Liver (tissue), 9 donors: ENCODE results near the gene DNALI1. TPM values are rescaled to one million over a fixed set of nuclear protein-coding genes. Genes with fewer than 3 reads are reported as not detected.
A peak's percentile ranks its signal among the peaks of the same experiment; 100 is the strongest.
"Not testable (repeated sequence)": the region's sequence is repeated elsewhere in the genome, so short reads cannot be mapped to it uniquely, and the experiment has no call there.

Experiments
- DNase-seq: peaks from one replicate; pipeline ENCODE4 v3.0.0-alpha.2; 2017; ENCODE audit warnings: low spot score
- H3K27ac ChIP-seq, 2 donors: one replicate each; pipeline ENCODE4 v1.7.0; 2013; ENCODE audit warnings: inconsistent platforms in 2 of 2, low read length in 2 of 2, control low read depth in 1 of 2, low read depth in 1 of 2, mild to moderate bottlenecking in 1 of 2
- H3K27me3 ChIP-seq, 4 donors: one replicate each; pipeline versions ENCODE4 v1.6.1 to v1.7.0; 2013; ENCODE audit warnings: low read length in 3 of 4, inconsistent platforms in 1 of 4, mild to moderate bottlenecking in 1 of 4, moderate library complexity in 1 of 4; ENCODE audit not compliant: control insufficient read depth in 4 of 4, insufficient read depth in 4 of 4
- H3K36me3 ChIP-seq, 4 donors: one replicate each; pipeline versions ENCODE4 v1.6.1 to v1.7.0; 2013; ENCODE audit warnings: low read length in 3 of 4, mild to moderate bottlenecking in 3 of 4, low read depth in 1 of 4, moderate library complexity in 1 of 4; ENCODE audit not compliant: control insufficient read depth in 4 of 4, insufficient read depth in 3 of 4
- H3K4me1 ChIP-seq, 4 donors: one replicate each; pipeline versions ENCODE4 v1.6.1 to v1.7.0; 2013; ENCODE audit warnings: low read length in 3 of 4, mild to moderate bottlenecking in 3 of 4, moderate library complexity in 1 of 4; ENCODE audit not compliant: control insufficient read depth in 4 of 4, insufficient read depth in 4 of 4
- H3K4me3 ChIP-seq, 3 donors: one replicate each; pipeline versions ENCODE4 v1.6.1 to v1.7.0; 2013; ENCODE audit warnings: low read length in 3 of 3, control low read depth in 1 of 3, low read depth in 1 of 3, mild to moderate bottlenecking in 1 of 3
- H3K9ac ChIP-seq, 2 donors: one replicate each; pipeline ENCODE4 v1.7.0; 2013; ENCODE audit warnings: low read length in 2 of 2, mild to moderate bottlenecking in 2 of 2, moderate library complexity in 2 of 2, control low read depth in 1 of 2, low read depth in 1 of 2
- H3K9me3 ChIP-seq, 4 donors: one replicate each; pipeline versions ENCODE4 v1.6.1 to v1.7.0; 2013; ENCODE audit warnings: low read length in 3 of 4; ENCODE audit not compliant: control insufficient read depth in 4 of 4
- ATF3 ChIP-seq: IDR thresholded peaks from 2 replicates; pipeline ENCODE4 v1.6.1; 2016; ENCODE audit warnings: antibody characterized with exemption
- EGR1 ChIP-seq, 2 donors: IDR thresholded peaks; 2 replicates each; pipeline ENCODE4 v1.6.1; 2016 to 2018; ENCODE audit warnings: antibody characterized with exemption in 2 of 2, low read depth in 2 of 2
- FOXA1 ChIP-seq: IDR thresholded peaks from 2 replicates; pipeline ENCODE4 v1.6.1; 2016; ENCODE audit warnings: antibody characterized with exemption
- FOXA2 ChIP-seq: IDR thresholded peaks from 2 replicates; pipeline ENCODE4 v1.6.1; 2016; ENCODE audit warnings: antibody characterized with exemption
- GABPA ChIP-seq, 2 donors: IDR thresholded peaks in 1 of 2; conservative IDR thresholded peaks in 1 of 2; 2 replicates each; pipeline ENCODE4 v1.6.1; 2016; ENCODE audit warnings: antibody characterized with exemption in 2 of 2, mild to moderate bottlenecking in 1 of 2, moderate library complexity in 1 of 2
- HNF4A ChIP-seq, 2 donors: conservative IDR thresholded peaks; 2 replicates each; pipeline ENCODE4 v1.6.1; 2016; ENCODE audit warnings: antibody characterized with exemption in 2 of 2, mild to moderate bottlenecking in 2 of 2
- HNF4G ChIP-seq: IDR thresholded peaks from 2 replicates; pipeline ENCODE4 v1.6.1; 2016; ENCODE audit warnings: antibody characterized with exemption
- JUND ChIP-seq, 2 donors: IDR thresholded peaks; 2 replicates each; pipeline ENCODE4 v1.6.1; 2016; ENCODE audit warnings: antibody characterized with exemption in 2 of 2
- NR2F2 ChIP-seq: IDR thresholded peaks from 2 replicates; pipeline ENCODE4 v1.6.1; 2016; ENCODE audit warnings: antibody characterized with exemption
- RAD21 ChIP-seq, 2 donors: IDR thresholded peaks; 2 replicates each; pipeline ENCODE4 v1.6.1; 2016; ENCODE audit warnings: antibody characterized with exemption in 2 of 2, mild to moderate bottlenecking in 2 of 2
- REST ChIP-seq: IDR thresholded peaks from 2 replicates; pipeline ENCODE4 v1.6.1; 2016; ENCODE audit warnings: antibody characterized with exemption, mild to moderate bottlenecking
- RXRA ChIP-seq, 2 donors: IDR thresholded peaks; 2 replicates each; pipeline ENCODE4 v1.6.1; 2017 to 2018; ENCODE audit warnings: antibody characterized with exemption in 2 of 2, mild to moderate bottlenecking in 1 of 2
- SP1 ChIP-seq: IDR thresholded peaks from 2 replicates; pipeline ENCODE4 v1.6.1; 2018; ENCODE audit warnings: antibody characterized with exemption, mild to moderate bottlenecking
- TAF1 ChIP-seq: conservative IDR thresholded peaks from 2 replicates; pipeline ENCODE4 v1.6.1; 2016; ENCODE audit warnings: antibody characterized with exemption, mild to moderate bottlenecking
- YY1 ChIP-seq: IDR thresholded peaks from 2 replicates; pipeline ENCODE4 v1.6.1; 2016; ENCODE audit warnings: antibody characterized with exemption, mild to moderate bottlenecking
- ZBTB33 ChIP-seq: IDR thresholded peaks from 2 replicates; pipeline ENCODE4 v1.6.1; 2016; ENCODE audit warnings: antibody characterized with exemption
- WGBS: extraction: QIAGEN DNeasy Blood & Tissue Kit; methylation state at CpG from one replicate; pipeline ENCODE4 v1.1.7; 2013; 5-methylcytosine and 5-hydroxymethylcytosine counted together
- polyA plus RNA-seq, 2 donors: library from polyadenylated mRNA; stranded (reverse) in 1 of 2; unstranded in 1 of 2; fragments of 200-250 nt in 1 of 2; fragments of >200 nt in 1 of 2; fragmentation: Nextera tagmentation in 1 of 2; extraction: Ambion mirVana in 1 of 2; gene quantifications; one replicate each; pipeline versions ENCODE4 v1.2.1 to v1.2.3, GENCODE V29; 2013 to 2015
- total RNA-seq, 2 donors: library from RNA; depleted of rRNA; stranded (reverse); fragments of >200 nt; gene quantifications; one replicate each; pipeline ENCODE4 v1.2.3, GENCODE V29; 2014
- TF ChIP-seq, protein P1 (sequence below): fragments of 150-350 bp; IDR thresholded peaks from 2 replicates; pipeline ENCODE4 v1.5.1; 2017; ENCODE audit warnings: improper control_type of control experiment, low read depth, low read length; ENCODE audit not compliant: missing input control
- TF ChIP-seq, protein P2 (sequence below): IDR thresholded peaks from 2 replicates; pipeline ENCODE4 v1.6.1; 2016; ENCODE audit warnings: antibody characterized with exemption
- donor health status: healthy.
- donor health status: healthy.
- donor health status: healthy.
- donor health status: healthy.
- donor health status: healthy.

The DNALI1 gene
- total and polyA plus RNA-seq, 4 donors, result 1.5 to 8.6 (median 4.1) TPM

DNA sequence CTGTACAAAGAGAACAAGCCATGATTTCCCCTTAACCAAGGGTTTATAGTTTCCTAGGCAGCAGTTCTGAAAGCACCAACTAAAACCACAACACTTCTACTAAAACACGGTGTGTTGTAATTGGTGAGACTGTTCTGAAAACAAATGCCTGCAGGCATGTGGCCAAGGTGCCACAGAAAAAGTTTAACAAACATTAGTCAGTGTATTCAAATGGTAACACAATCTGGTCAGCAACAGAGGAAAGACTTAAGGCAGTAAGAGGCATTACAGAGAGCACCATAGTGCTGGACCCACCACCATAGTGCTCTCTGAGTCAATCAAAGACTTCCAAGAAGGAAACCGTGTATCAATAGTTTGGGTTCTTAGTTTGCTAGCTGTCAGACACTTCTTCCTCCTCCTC lies 19.4 kb upstream of the DNALI1 start:
- Histone ChIP-seq H3K36me3 (peaks cover 0 to 32% (median 28%) of the 10 kb centered on the region in 4 donors), H3K27ac (peak overlapping the region; percentile 71 to 86), H3K4me1 (peaks cover 0 to 19% (median 2%) of the 10 kb centered on the region in 4 donors), H3K27me3 (no peaks in the 10 kb centered on the region), H3K9ac (peak overlapping the region in 1 of 2 donors; percentile 59), H3K4me3 (no peak overlapping the region), H3K9me3 (no peaks in the 10 kb centered on the region)
- WGBS, result 64% methylated on average over 2 of the region's 2 CpGs
- TF ChIP-seq FOXA2 (no peak), FOXA1 (no peak), YY1 (peak; percentile 39), JUND (IDR thresholded peaks at IDR 0.05) (peak in 1 of 2 donors; percentile 36), ATF3 (no peak), ZBTB33 (no peak), HNF4G (no peak), RXRA (IDR thresholded peaks at IDR 0.05) (no peak), RAD21 (IDR thresholded peaks at IDR 0.05) (peak; percentile 27 to 31), HNF4A (conservative IDR thresholded peaks at IDR 0.05) (peak in 1 of 2 donors; percentile 31), REST (no peak), NR2F2 (no peak), GABPA (IDR thresholded peaks at IDR 0.05 in 1 of 2, conservative IDR thresholded peaks at IDR 0.05 in 1 of 2) (peak in 1 of 2 donors; percentile 26), EGR1 (IDR thresholded peaks at IDR 0.05; ENCODE audit: low read depth in 2 of 2) (no peak), SP1 (peak; percentile 34), TAF1 (no peak)
- TF ChIP-seq, protein P1, sequence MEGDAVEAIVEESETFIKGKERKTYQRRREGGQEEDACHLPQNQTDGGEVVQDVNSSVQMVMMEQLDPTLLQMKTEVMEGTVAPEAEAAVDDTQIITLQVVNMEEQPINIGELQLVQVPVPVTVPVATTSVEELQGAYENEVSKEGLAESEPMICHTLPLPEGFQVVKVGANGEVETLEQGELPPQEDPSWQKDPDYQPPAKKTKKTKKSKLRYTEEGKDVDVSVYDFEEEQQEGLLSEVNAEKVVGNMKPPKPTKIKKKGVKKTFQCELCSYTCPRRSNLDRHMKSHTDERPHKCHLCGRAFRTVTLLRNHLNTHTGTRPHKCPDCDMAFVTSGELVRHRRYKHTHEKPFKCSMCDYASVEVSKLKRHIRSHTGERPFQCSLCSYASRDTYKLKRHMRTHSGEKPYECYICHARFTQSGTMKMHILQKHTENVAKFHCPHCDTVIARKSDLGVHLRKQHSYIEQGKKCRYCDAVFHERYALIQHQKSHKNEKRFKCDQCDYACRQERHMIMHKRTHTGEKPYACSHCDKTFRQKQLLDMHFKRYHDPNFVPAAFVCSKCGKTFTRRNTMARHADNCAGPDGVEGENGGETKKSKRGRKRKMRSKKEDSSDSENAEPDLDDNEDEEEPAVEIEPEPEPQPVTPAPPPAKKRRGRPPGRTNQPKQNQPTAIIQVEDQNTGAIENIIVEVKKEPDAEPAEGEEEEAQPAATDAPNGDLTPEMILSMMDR, result no peak
- TF ChIP-seq, protein P2, sequence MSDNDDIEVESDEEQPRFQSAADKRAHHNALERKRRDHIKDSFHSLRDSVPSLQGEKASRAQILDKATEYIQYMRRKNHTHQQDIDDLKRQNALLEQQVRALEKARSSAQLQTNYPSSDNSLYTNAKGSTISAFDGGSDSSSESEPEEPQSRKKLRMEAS, result no peak
- no peak for DNase-seq

DNA sequence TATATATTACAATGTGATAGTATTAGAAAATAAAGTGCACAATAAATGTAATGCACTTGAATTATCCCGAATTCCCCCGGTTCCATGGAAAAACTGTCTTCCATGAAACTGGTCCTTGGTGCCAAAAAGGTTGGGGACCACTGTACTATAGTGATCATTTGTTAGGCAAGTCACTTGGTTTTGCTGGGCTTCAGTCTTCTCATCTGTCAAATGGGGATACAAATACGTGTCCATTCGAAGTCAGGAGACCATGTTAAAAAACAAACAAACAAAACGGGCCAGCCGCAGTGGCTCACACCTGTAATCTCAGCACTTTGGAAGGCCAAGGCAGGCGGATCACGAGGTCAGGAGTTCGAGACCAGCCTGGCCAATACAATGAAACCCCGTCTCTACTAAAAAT lies 17.6 kb upstream of the DNALI1 start:
- H3K9ac ChIP-seq, H3K4me3 ChIP-seq, H3K27me3 ChIP-seq, H3K9me3 ChIP-seq, DNase-seq, H3K27ac ChIP-seq: not testable (repeated sequence)
- peaks cover 2 to 35% (median 28%) of the 10 kb centered on the region in 4 donors for H3K36me3 ChIP-seq
- 97% methylated on average over 10 of the region's 10 CpGs for WGBS
- H3K4me1 ChIP-seq, result peaks cover 0 to 11% (median under 1%) of the 10 kb centered on the region in 4 donors
